GM18870 (cell line): Measurements from ENCODE around the gene PBOV1.

Experiments used
- ATAC-seq: cut with Tn5 transposase; IDR thresholded peaks from one replicate; pipeline ENCODE4 v1.9.1; 2021; ENCODE audit warnings: moderate library complexity; ENCODE audit not compliant: unreplicated experiment

Gene PBOV1

GRCh38 chr6:138218449-138218848 is at the start of gene PBOV1:
PBOV1 (minus strand) TSS chr6:138218491; CDS start chr6:138218395, 96 bp downstream.
- ATAC-seq, result no peak

GRCh38 chr6:138266095-138266494 is 47.8 kb upstream of the PBOV1 start:
- ATAC-seq, result no peak

- no peak for ATAC-seq
Observed at GRCh38 chr6:138264372-138264880, 46.1 kb upstream of the PBOV1 start.

GRCh38 chr6:138263963-138264362 is 45.7 kb upstream of the PBOV1 start:
- no peak for ATAC-seq

GRCh38 chr6:138261116-138261780 is 43.0 kb upstream of the PBOV1 start:
- no peak for ATAC-seq

- no peak for ATAC-seq
Observed at GRCh38 chr6:138258991-138259390, 40.7 kb upstream of the PBOV1 start.

GRCh38 chr6:138258197-138258596 is 39.9 kb upstream of the PBOV1 start:
- ATAC-seq, result no peak

GRCh38 chr6:138257638-138258040 is 39.3 kb upstream of the PBOV1 start:
- ATAC-seq, result no peak

GRCh38 chr6:138255443-138255842 is 37.2 kb upstream of the PBOV1 start:
- no peak for ATAC-seq

GRCh38 chr6:138253731-138254130 is 35.4 kb upstream of the PBOV1 start:
- ATAC-seq, result no peak

GRCh38 chr6:138250513-138251247 is 32.4 kb upstream of the PBOV1 start:
- ATAC-seq, result no peak

- no peak for ATAC-seq
Observed at GRCh38 chr6:138250053-138250452, 31.8 kb upstream of the PBOV1 start.

GRCh38 chr6:138248878-138249277 is 30.6 kb upstream of the PBOV1 start:
- ATAC-seq, result no peak

GRCh38 chr6:138248011-138248410 is 29.7 kb upstream of the PBOV1 start:
- no peak for ATAC-seq

GRCh38 chr6:138246650-138247440 is 28.6 kb upstream of the PBOV1 start:
- no peak for ATAC-seq

- no peak for ATAC-seq
Observed at GRCh38 chr6:138245751-138246150, 27.5 kb upstream of the PBOV1 start.

- ATAC-seq, result no peak
Observed at GRCh38 chr6:138242987-138243592, 24.8 kb upstream of the PBOV1 start.

- ATAC-seq, result no peak
Observed at GRCh38 chr6:138241934-138242333, 23.6 kb upstream of the PBOV1 start.

GRCh38 chr6:138241381-138241780 is 23.1 kb upstream of the PBOV1 start:
- no peak for ATAC-seq

GRCh38 chr6:138240476-138241245 is 22.4 kb upstream of the PBOV1 start:
- no peak for ATAC-seq
